Prostate gland (tissue), 2 donors: Measurements from ENCODE around the gene MAP2K3.

Experiments
- CTCF ChIP-seq, 4 experiments: fragments of 200-600 bp in 2 of 4; fragments of 450-650 bp in 2 of 4; sonication (generic) in 2 of 4; IDR thresholded peaks; 1 replicate in 3 of 4; 2 replicates in 1 of 4; pipeline ENCODE4 v1.5.1; 2016 to 2019; ENCODE audit warnings: antibody characterized with exemption in 4 of 4, mild to moderate bottlenecking in 2 of 4, moderate library complexity in 2 of 4
- POLR2A ChIP-seq: fragments of 450-650 bp; IDR thresholded peaks from one replicate; pipeline ENCODE4 v1.6.1; 2016; ENCODE audit warnings: antibody characterized with exemption, mild to moderate bottlenecking
- POLR2AphosphoS5 ChIP-seq: sonication (generic); formaldehyde crosslinking; IDR thresholded peaks from one replicate; pipeline ENCODE4 v1.6.1; 2017; ENCODE audit warnings: antibody characterized with exemption

- TF ChIP-seq CTCF (IDR thresholded peaks at IDR 0.05): no peak
- TF ChIP-seq POLR2A: no peak
- TF ChIP-seq POLR2AphosphoS5: no peak
These were observed 42.3 kb upstream of the MAP2K3 start for GRCh38 chr17:21242026-21242697.
